MM.1S (cell line): Measurements from ENCODE around the gene FBXO47.

Experiments used
- DNase-seq: peaks from one replicate; pipeline ENCODE4 v3.0.0-alpha.2; 2015
- H2AFZ ChIP-seq: fragments of 300-600 bp; sonication (generic); 2 replicates; pipeline ENCODE4 v1.6.0; 2016; ENCODE audit warnings: antibody characterized with exemption, low read length
- H3F3A ChIP-seq: fragments of 300-600 bp; sonication (generic); 2 replicates; pipeline ENCODE4 v1.6.1; 2016; ENCODE audit warnings: mild to moderate bottlenecking, antibody characterized with exemption, low read length, moderate library complexity, mixed read lengths; ENCODE audit not compliant: insufficient read depth
- H3K27ac ChIP-seq: fragments of 300-600 bp; sonication (generic); 2 replicates; pipeline ENCODE4 v1.5.1; 2016; ENCODE audit warnings: mild to moderate bottlenecking, low read length
- H3K27me3 ChIP-seq: fragments of 300-600 bp; sonication (generic); replicated peaks from 2 replicates; pipeline ENCODE4 v1.6.0; 2016; ENCODE audit warnings: low read length; ENCODE audit not compliant: insufficient read depth
- H3K36me3 ChIP-seq: fragments of 300-600 bp; sonication (generic); replicated peaks from 2 replicates; pipeline ENCODE4 v1.6.1; 2016; ENCODE audit warnings: mild to moderate bottlenecking, low read length, mixed read lengths; ENCODE audit not compliant: insufficient read depth
- H3K4me1 ChIP-seq: fragments of 300-600 bp; sonication (generic); 2 replicates; pipeline ENCODE4 v1.6.1; 2016; ENCODE audit warnings: low read length, mixed read lengths
- H3K4me2 ChIP-seq: fragments of 300-600 bp; sonication (generic); 2 replicates; pipeline ENCODE4 v1.6.0; 2016; ENCODE audit warnings: low read depth, low read length
- H3K4me3 ChIP-seq: fragments of 300-600 bp; sonication (generic); 2 replicates; pipeline ENCODE4 v1.5.1; 2016; ENCODE audit warnings: low read length, mixed read lengths
- H3K79me2 ChIP-seq: fragments of 300-600 bp; sonication (generic); 2 replicates; pipeline ENCODE4 v1.6.1; 2016; ENCODE audit warnings: mixed run types, low read length, mixed read lengths
- H3K9ac ChIP-seq: fragments of 300-600 bp; sonication (generic); 2 replicates; pipeline ENCODE4 v1.6.1; 2016; ENCODE audit warnings: low read length, mixed read lengths
- H3K9me2 ChIP-seq: fragments of 300-600 bp; sonication (generic); replicated peaks from 2 replicates; pipeline ENCODE4 v1.6.1; 2016; ENCODE audit warnings: mild to moderate bottlenecking, low read length, mixed read lengths; ENCODE audit not compliant: insufficient read depth
- H3K9me3 ChIP-seq: fragments of 300-600 bp; sonication (generic); replicated peaks from 2 replicates; pipeline ENCODE4 v1.6.1; 2016; ENCODE audit warnings: mild to moderate bottlenecking, low read length, mixed read lengths; ENCODE audit not compliant: insufficient read depth
- H4K20me1 ChIP-seq: fragments of 300-600 bp; sonication (generic); 2 replicates; pipeline ENCODE4 v1.6.1; 2016; ENCODE audit warnings: mild to moderate bottlenecking, low read length, moderate library complexity, mixed read lengths; ENCODE audit not compliant: insufficient read depth
- CTCF ChIP-seq: fragments of 300-600 bp; sonication (generic); IDR thresholded peaks from 2 replicates; pipeline ENCODE4 v1.5.1; 2016; ENCODE audit warnings: antibody characterized with exemption, low read length, mixed read lengths
- EZH2 ChIP-seq: fragments of 300-600 bp; sonication (generic); optimal IDR thresholded peaks from 2 replicates; pipeline ENCODE3; 2017; ENCODE audit warnings: low read depth, mild to moderate bottlenecking, antibody characterized with exemption, low read length, mixed read lengths
- EZH2phosphoT487 ChIP-seq: fragments of 300-600 bp; sonication (generic); IDR thresholded peaks from 2 replicates; pipeline ENCODE4 v1.6.1; 2018; ENCODE audit warnings: antibody characterized with exemption, low read length

The FBXO47 gene

GRCh38 chr17:38918129-38918913 lies 48.9 kb downstream of the FBXO47 start:
- H4K20me1 ChIP-seq: no peaks in the 10 kb centered on the region
- no peaks in the 10 kb centered on the region for H3K27me3 ChIP-seq
- no peaks in the 10 kb centered on the region for H3K4me1 ChIP-seq
- no peak for DNase-seq
- no peak overlapping the region for H3K9ac ChIP-seq
- no peaks in the 10 kb centered on the region for H3K79me2 ChIP-seq
- H3K4me2 ChIP-seq: no peak overlapping the region
- H3F3A ChIP-seq: no peaks in the 10 kb centered on the region
- no peak overlapping the region for H3K4me3 ChIP-seq
- H3K9me2 ChIP-seq: no peaks in the 10 kb centered on the region
- no peak overlapping the region for H3K27ac ChIP-seq
- H3K36me3 ChIP-seq: no peaks in the 10 kb centered on the region
- no peaks in the 10 kb centered on the region for H3K9me3 ChIP-seq
- no peak overlapping the region for H2AFZ ChIP-seq
- TF ChIP-seq CTCF (no peak), EZH2phosphoT487 (no peak), EZH2 (no peak)

- H3F3A ChIP-seq: no peaks in the 10 kb centered on the region
- H2AFZ ChIP-seq: no peak overlapping the region
- no peaks in the 10 kb centered on the region for H3K9me2 ChIP-seq
- TF ChIP-seq CTCF (no peak), EZH2 (no peak), EZH2phosphoT487 (no peak)
- no peak overlapping the region for H3K4me3 ChIP-seq
- DNase-seq: no peak
- H3K4me1 ChIP-seq: no peaks in the 10 kb centered on the region
- H3K79me2 ChIP-seq: no peaks in the 10 kb centered on the region
- H3K27me3 ChIP-seq: no peaks in the 10 kb centered on the region
- no peaks in the 10 kb centered on the region for H3K36me3 ChIP-seq
- no peaks in the 10 kb centered on the region for H3K9me3 ChIP-seq
- H3K27ac ChIP-seq: no peak overlapping the region
- H4K20me1 ChIP-seq: no peaks in the 10 kb centered on the region
- no peak overlapping the region for H3K4me2 ChIP-seq
- no peak overlapping the region for H3K9ac ChIP-seq
Observed at GRCh38 chr17:38917259-38917658, 49.9 kb downstream of the FBXO47 start.

GRCh38 chr17:38916771-38917170 lies 50.4 kb downstream of the FBXO47 start:
- H3K4me2 ChIP-seq: no peak overlapping the region
- H3K27me3 ChIP-seq: no peaks in the 10 kb centered on the region
- H3K9ac ChIP-seq: no peak overlapping the region
- no peaks in the 10 kb centered on the region for H4K20me1 ChIP-seq
- peaks cover 4% of the 10 kb centered on the region for H3K79me2 ChIP-seq
- H2AFZ ChIP-seq: no peak overlapping the region
- DNase-seq: no peak
- no peaks in the 10 kb centered on the region for H3K36me3 ChIP-seq
- no peak for TF ChIP-seq CTCF
- no peak for TF ChIP-seq EZH2phosphoT487
- TF ChIP-seq EZH2: no peak
- no peak overlapping the region for H3K4me3 ChIP-seq
- H3K9me2 ChIP-seq: no peaks in the 10 kb centered on the region
- H3K9me3 ChIP-seq: no peaks in the 10 kb centered on the region
- H3K4me1 ChIP-seq: no peaks in the 10 kb centered on the region
- no peaks in the 10 kb centered on the region for H3F3A ChIP-seq
- H3K27ac ChIP-seq: no peak overlapping the region
